ENCODE data around the gene TNF.

TNF gene

DNA sequence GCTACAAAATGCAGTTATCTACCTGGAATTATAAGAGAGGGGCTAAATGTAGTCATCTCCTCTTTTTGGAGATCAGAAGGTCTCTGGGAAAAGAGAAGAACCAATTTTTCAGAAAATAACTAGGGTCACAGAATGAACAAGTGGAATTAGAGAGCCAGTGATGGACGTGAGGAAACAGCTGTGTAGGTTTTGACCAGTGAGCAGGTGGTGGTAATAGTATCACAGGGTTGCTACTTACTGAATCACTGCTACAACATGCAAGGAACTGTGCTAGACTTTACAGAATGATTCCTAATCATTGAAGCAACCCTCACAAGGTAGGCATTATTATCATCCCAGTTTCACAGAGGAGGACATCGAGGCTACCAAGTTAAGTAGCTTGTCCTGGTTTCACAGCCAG lies 30.7 kb upstream of the TNF start:
- no peak for DNase-seq (ENCODE audit: low spot score)

DNA sequence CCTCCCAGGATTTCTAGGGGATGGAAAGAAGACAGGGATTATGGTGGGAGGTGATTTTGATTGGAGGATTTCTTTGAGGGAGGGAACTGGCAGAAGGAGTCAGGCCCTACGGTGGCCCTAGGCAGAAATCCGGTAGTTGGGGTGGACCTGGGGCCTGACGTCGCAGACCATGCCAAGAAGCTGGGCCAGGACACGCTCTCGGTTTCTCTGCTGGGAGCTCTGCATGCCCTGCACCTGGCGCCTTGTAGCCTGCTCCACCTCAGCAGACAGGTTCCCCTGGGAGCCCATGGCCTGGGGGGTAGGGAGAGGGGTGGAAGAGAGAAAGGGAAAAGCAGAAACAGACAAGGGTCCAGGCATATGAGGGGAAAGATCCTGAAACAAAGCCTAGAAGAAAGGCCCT lies 30.1 kb upstream of the TNF start:
- DNase-seq (ENCODE audit: low spot score), result no peak

DNA sequence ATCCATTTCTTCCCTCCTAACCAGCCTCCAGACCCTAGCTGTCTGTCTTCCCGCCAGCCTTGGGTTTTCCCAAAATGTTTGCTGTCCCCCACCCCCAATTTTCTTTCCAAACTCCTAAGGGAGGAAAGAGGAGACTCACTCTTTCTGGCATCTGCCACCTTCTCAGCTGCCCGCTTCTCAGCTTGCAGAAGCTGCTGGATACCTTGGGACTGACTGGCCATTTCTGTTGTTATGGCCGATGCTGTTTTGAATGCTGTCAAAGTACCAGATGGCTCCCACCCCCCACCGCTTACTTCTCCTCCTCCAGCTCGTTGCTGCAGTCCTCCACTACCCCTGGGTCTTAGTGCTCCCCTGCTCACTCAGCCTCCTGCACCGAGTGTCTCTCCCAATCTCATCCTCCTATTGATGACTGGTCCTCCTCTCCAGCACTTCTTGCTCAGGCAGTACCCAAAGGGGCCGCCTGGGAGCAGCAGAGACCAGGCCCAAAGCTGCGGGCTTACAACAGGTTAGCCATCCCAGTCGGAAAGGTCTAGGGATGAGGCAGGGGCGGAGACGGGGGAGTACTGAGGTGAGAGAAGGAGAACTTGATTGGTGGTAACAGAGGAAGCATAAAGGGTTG lies 28.9 kb upstream of the TNF start, which contains the start of gene ATP6V1G2:
Gene ATP6V1G2, minus strand, starts transcription at position 270 of the 619 bp plus-strand sequence. Its CDS starts 49 bp downstream, at position 221.
- DNase-seq (ENCODE audit: low spot score), result peak; percentile 88

DNA sequence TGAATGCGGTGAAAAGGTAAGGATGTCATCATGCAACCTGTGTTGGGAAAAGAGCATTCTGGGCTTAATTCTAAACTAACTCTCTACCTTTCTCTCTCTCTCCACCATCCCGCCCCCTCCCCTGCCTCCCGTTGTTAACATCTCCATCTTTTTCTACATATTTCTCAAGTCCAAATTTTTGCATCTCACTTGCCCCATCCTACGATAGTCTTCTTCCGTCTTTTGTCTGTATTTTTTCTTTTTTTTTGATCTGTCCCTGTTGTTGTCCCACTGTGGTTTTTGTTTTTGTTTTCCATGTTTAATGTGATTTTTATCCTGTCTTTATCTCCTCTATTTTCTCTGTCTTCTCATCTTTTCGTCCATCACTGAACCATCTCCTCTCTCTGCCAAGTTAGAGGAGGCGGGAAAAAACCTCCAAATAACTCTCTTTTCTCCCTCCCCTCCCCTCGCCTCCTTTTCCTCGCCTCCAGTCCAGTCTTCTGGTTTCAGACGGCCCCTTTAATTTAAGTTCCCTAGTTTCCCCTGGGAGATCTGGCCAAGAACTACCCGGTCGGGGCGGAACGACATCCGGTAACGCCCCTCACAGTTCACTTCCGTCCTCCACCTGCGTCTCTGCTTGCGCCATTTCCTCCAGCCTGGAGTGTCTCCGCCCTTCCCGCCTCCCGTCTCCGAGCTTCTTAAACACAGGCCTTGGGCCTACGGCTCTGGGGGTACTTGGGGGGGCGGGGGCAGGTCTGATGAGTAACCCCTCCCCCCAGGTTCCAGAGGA lies 28.2 kb upstream of the TNF start, which contains the start of gene NFKBIL1:
Gene NFKBIL1, plus strand, starts transcription at position 651 of the 769 bp plus-strand sequence. Its CDS starts 87 bp downstream, at position 738.
- peak; percentile 89 for DNase-seq (ENCODE audit: low spot score)

DNA sequence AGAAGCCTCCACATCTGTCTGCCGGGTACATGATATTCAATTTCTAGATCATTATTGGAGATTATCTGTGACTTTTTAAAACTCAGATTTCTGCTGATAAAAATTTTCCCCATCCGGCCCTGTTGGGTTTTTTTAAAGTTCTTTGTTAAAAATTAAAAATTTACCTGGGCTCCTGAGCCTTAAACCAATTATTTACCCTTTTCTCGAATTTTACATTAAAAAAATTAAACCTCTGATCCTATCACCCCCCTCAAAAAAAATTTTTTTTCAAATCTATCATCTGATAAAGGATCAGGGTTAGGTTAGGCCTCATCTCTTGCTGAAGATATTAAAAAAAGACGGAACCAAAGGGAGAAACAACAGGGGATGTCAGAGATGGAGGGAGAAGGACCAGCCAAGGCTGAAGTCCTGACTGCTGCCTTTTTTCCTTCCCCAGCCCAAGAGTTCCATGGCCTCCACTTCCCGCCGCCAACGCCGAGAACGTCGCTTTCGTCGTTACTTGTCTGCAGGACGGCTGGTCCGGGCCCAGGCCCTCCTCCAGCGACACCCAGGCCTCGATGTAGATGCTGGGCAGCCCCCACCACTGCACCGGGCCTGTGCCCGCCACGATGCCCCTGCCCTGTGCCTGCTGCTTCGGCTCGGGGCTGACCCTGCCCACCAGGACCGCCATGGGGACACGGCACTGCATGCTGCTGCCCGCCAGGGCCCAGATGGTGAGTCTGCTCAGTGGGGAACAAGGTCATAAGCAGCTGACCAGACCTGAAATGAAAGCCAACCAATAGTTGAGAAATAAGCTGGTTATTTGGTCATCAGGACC lies 27.4 kb upstream of the TNF start:
- DNase-seq (ENCODE audit: low spot score), result no peak

DNA sequence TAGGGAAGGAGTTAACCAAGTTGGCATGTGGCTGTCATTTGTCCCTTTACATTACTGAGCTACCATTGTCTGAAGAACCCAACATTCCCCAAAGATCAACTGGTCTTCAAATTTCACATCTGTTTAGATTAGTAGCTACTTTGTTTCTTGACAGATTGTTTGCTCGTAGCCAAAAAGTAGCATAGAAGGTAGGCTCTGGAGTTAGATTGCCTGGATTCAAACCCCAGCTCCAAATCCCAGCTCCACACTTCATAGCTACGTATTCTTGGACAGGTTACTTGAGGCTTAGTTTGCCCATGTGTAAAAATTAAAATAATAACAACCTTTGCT lies 26.9 kb upstream of the TNF start:
- DNase-seq (ENCODE audit: low spot score), result no peak

DNA sequence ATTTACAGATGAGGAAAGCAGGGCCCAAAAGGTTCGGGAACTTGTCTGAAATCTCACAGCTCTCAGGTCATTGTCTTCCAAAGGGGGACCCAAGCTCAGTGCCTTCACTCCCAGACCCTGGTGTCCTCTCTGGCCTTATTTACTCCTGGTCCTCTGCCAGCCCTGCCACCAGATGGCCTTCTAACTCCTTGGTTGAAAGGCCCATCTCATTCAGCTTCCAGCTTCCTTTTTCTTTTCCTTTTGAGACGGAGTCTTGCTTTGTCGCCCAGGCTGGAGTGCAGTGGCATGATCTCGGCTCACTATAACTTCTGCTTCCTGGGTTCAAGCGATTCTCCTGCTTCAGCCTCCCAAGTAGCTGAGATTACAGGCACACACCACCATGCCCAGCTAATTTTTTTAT lies 24.0 kb upstream of the TNF start:
- DNase-seq (ENCODE audit: low spot score), result peak; percentile 78

DNA sequence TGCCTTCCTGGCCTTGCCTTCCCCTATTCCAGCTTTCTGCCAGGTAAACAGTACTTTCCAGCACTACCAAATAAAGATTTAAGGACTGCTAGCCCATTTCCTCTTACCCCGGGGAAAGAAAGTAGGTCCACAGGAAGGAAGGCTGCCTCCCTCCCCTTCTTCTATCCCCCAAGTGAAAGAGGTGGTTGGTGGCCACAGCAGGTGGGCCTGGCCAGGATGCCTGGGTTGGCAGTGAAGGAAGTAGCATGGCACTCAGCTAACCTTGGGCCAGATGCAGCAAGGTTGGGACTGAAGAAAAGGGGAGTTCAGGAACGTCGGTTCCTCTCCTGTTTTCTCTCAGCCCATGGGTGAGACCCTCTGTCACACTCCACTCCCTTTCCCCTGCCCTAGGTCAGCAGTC lies 19.1 kb upstream of the TNF start:
- DNase-seq (ENCODE audit: low spot score), result no peak

DNA sequence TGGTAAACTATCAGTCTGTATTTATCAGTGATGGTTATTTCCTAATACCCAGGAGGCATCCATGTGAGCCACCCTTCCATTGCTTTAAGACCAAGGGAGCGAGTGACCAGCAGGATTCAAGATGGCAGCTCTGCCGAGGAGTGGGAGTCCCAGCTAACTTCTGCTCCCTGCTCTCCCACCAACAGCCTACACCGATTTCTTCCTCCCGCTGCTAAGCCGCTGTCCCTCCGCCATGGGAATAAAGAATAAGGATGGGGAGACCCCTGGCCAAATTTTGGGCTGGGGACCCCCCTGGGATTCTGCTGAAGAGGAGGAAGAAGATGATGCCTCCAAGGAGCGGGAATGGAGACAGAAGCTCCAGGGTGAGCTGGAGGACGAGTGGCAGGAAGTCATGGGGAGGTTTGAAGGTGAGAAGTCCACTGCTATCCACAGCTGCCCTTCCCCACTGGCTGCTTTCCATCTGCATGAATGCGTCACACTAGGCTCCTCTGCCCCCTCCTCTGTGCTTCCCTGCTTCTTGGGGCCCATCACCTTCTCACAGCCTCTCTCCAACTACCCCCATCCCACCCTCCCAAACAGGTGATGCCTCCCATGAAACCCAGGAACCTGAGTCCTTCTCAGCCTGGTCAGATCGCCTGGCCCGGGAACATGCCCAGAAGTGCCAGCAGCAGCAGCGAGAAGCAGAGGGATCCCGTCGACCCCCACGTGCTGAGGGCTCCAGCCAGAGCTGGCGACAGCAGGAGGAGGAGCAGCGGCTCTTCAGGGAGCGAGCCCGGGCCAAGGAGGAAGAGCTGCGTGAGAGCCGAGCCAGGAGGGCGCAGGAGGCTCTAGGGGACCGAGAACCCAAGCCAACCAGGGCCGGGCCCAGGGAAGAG lies 17.7 kb upstream of the TNF start:
- no peak for DNase-seq (ENCODE audit: low spot score)

DNA sequence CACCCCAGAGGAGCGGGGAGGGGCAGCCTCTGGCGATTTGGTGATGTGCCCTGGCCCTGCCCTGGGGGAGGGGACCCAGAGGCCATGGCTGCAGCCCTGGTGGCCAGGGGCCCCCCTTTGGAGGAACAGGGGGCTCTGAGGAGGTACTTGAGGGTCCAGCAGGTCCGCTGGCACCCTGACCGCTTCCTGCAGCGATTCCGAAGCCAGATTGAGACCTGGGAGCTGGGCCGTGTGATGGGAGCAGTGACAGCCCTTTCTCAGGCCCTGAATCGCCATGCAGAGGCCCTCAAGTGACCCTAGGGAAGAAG lies 17.1 kb upstream of the TNF start:
- DNase-seq (ENCODE audit: low spot score), result no peak

DNA sequence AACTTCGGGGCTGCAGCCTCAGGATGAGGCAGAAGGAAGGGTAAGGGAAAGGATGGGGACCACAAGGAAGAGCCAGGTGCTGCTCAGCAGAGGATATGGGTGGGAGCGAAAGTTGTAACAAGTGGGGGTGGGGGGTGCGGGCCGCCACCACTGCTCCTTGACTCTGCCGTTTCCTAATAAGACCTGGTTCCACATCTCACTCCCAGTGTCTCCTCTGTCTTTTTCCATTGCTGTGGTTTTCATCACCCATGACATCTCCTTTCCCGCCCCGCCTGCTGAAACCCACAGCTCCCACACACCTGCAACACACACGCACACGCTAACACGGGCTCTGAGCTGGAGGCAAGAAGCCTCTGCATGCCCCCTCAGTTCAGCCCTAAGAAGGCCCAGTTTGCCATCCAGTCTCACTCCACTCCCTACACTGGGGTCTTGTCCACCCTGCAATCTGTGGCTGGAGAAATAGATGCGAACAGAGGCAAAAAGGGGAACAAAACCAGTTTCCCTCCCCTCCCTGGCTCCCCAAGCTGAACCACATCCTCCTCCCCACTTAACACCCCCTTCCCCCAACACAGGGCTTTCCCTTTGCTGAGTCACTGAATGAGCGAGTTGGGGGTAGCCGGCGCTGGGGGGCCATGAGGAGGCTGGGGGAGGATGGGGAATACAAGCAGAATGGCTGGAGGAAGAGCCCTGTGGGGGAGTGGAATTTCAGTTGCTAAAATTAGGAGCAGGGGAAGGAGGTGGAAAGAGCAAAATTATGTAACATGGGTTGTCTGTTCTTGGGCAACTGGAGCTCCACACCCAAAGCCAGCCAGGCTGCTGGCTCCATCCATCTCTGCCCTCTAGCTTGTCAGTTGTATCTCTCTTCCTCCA lies 16.5 kb upstream of the TNF start:
- DNase-seq (ENCODE audit: low spot score), result peak; percentile 69

DNA sequence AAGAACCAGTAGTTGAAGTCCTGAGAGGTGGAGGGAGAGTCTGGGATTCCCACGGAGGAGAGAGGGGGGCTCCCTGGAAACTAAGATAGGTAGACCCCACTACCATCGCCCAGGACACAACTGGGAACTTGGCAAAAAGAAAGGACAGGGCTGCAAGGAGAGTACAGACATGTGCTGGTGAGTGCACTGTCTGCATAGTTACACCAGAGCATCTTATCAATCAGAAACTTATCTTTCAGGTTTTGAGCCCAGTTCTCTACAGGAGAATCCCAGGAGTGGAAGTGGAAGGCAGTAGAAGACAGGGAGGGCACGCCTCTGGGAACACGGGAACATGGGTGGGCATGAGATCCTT lies 15.8 kb upstream of the TNF start:
- DNase-seq (ENCODE audit: low spot score), result no peak

DNA sequence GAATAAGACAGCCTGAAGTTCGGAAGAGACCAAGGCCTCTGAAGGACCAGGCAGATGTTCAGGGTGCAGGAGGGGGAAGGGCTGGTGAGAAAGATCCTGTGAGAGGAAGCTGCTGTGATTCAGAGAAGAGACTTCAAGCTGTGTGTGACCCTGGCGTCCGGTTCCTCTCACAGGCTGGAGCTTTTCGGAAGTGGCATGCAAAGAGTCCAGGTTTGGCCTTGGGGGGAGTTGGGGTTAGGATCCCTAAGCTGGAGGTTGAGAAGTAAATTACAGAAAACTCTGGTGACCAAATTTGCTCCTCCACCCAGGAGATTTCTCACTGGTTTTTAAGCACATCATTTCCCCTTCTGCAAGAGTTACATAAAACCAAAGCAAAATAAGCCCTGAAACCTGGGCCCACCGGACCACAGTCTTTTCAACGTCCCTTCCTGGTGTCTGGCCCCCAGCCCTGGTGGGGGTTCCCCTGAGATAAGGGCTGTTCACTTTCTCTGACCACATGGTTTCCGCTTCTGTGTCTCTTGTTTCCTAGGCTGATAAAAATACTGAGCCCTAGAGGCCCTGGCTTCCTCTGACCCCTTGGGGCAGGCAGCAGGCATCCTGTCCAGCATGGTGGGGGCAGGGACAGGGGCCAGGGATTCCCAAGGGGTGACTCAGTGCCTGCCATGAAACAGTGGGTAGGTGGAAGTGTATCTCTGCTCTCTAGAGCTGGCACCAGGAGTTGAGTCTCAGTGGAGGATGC lies 15.2 kb upstream of the TNF start:
- DNase-seq (ENCODE audit: low spot score), result peak; percentile 58

DNA sequence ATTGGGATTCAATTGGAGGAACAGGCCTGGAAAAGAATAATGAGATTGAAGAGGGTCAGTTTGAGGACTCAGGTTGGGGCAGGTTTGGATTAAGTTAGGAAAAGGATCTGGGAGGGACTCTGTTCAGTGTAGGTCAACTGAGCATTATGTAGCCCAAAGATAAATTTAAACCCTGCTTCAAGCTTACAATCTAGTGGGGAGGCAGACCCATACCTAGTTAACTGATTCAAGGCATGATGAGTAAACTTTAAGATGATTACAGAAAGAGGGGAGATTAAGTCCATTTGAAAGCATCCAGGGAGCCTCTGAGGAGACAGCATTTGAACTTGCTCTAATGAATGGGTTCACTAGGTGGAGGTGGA lies 14.7 kb upstream of the TNF start:
- no peak for DNase-seq (ENCODE audit: low spot score)

DNA sequence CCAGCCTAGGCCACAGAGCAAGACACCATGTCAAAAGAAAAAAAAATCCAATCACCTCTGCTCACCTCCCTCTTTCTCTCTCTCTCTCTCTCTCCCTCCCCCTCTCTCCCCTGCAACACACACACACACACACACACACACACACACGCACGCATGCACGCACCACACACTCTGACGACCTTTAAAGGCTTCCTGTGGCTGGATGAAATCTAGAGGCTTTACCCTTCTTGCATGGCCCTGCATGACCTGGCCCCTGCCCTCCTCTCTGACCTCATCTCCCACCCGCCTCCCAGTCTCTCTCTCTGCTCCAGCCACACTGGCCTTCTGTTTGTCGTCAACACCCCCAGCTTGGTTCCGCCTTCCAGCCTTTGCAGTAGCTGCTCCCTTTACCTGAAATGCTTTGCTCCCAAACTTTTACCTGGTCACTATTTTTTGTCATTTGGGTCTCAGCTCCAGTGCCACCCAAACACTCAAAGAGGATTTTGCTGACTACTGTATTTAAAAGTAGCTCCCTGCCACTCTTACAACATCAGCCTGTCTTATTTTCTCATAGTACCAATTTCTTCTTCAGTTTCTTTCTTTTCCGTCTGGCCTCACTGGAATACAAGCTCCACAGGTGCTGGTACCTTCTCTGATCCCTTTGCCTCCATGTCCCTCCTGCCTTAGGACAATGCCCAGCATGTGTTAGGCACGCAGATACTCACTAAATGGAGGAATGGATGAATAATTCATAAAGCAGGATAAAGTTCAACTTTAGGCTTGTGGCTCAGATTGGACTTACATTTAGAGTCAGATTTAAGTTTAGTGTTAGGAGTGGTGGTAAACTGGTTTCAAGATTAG lies 7.6 kb upstream of the TNF start:
- no peak for DNase-seq (ENCODE audit: low spot score)

DNA sequence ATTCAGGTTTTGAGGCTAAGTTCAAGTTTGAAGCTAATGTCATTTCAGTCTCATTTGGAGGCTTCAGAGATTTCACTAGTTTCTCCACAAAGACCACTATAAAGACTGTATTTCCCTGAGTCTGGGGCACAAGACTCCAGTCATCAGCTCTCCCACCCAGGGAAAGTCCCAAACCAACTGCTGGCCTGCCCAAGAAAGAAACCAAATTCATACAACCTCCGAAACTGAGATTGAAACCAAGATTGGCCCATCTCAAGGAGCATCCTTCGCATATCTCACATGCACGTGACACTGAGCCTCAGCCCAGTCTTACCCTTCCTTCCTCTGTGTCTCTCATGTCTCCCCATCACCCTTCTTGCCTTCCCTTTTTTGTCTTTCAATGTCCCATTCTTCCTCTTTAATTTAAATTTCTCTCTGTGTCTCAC lies 6.8 kb upstream of the TNF start:
- DNase-seq (ENCODE audit: low spot score), result peak; percentile 83

DNA sequence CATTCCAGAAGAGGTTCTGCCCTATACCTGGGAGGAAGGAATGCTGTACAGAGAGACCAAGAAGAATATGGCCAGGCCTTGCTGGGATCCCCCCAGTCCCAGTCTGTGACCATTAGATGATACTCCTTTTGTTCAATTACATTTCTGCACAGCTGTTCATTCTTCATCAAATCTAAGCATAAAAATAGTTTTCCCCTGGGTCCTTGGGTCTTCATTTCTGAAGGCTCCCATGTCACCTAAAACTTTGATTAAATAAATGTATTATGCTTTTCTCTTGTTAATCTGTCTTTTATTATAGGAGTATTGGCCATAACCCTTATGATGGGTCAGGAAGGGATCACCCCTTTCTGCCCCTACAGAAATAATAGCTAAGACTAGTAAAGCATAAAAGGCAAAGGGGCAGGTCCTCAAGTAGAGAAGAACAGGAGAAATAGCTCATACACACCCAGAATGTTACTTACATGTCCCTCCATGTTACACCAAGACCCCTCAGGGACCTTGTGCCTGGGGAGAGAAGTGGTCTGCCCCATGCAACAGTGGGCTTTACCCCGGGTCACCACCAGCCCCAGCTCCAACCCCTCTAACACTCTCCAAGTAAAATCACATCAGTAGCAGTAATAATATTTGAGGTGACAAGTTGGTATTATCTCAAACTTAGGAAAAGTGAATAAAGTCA lies 5.4 kb upstream of the TNF start:
- no peak for DNase-seq (ENCODE audit: low spot score)

DNA sequence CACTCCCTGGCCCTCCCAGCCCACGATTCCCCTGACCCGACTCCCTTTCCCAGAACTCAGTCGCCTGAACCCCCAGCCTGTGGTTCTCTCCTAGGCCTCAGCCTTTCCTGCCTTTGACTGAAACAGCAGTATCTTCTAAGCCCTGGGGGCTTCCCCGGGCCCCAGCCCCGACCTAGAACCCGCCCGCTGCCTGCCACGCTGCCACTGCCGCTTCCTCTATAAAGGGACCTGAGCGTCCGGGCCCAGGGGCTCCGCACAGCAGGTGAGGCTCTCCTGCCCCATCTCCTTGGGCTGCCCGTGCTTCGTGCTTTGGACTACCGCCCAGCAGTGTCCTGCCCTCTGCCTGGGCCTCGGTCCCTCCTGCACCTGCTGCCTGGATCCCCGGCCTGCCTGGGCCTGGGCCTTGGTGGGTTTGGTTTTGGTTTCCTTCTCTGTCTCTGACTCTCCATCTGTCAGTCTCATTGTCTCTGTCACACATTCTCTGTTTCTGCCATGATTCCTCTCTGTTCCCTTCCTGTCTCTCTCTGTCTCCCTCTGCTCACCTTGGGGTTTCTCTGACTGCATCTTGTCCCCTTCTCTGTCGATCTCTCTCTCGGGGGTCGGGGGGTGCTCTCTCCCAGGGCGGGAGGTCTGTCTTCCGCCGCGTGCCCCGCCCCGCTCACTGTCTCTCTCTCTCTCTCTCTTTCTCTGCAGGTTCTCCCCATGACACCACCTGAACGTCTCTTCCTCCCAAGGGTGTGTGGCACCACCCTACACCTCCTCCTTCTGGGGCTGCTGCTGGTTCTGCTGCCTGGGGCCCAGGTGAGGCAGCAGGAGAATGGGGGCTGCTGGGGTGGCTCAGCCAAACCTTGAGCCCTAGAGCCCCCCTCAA lies 3.1 kb upstream of the TNF start, which contains the start of gene LTA:
Gene LTA, plus strand, starts transcription at position 249 of the 871 bp plus-strand sequence. Its CDS starts 454 bp downstream, at position 703.
- DNase-seq (ENCODE audit: low spot score), result peak; percentile 90

All from CD4-positive, alpha-beta T cell treated with Interleukin-15 for 4 hours (primary cell).